ENCODE measurements around the gene CRADD.

DNA sequence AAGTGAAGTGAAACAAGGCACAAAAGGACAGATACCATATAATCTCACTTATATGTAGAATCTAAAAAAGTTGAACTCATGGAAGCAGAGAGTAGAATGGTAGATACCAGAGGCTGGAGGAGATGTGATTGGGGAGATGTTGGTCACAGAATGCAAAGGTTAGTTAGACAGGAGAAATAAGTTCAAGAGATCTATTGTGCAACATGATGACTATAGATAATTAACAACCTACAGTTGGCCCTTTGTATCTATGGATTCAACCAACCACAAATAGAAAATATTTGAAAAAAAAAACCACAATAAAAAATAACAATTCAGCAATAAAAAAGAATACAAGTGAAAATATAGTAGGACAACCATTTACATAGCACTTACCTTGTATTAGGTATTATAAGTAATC lies 19.3 kb downstream of the CRADD start:
- TF ChIP-seq, protein P1, sequence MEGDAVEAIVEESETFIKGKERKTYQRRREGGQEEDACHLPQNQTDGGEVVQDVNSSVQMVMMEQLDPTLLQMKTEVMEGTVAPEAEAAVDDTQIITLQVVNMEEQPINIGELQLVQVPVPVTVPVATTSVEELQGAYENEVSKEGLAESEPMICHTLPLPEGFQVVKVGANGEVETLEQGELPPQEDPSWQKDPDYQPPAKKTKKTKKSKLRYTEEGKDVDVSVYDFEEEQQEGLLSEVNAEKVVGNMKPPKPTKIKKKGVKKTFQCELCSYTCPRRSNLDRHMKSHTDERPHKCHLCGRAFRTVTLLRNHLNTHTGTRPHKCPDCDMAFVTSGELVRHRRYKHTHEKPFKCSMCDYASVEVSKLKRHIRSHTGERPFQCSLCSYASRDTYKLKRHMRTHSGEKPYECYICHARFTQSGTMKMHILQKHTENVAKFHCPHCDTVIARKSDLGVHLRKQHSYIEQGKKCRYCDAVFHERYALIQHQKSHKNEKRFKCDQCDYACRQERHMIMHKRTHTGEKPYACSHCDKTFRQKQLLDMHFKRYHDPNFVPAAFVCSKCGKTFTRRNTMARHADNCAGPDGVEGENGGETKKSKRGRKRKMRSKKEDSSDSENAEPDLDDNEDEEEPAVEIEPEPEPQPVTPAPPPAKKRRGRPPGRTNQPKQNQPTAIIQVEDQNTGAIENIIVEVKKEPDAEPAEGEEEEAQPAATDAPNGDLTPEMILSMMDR (IDR thresholded peaks at IDR 0.05), result no peak
- TF ChIP-seq POLR2A (IDR thresholded peaks at IDR 0.05), result no peak
